HEK293 (cell line): Measurements from ENCODE around the gene ANKRD36C.
"Not testable (repeated sequence)": the region's sequence is repeated elsewhere in the genome, so short reads cannot be mapped to it uniquely, and the experiment has no call there.

ENCODE experiments used
- CTCF ChIA-PET: fragments of 350-600 bp; formaldehyde crosslinking; extraction: SDS; loops from one replicate; lab custom pipeline; 2021; ENCODE audit warnings: antibody characterized with exemption; lab: Yijun Ruan, JAX
- POLR2A ChIA-PET: fragments of 300-600 bp; formaldehyde crosslinking; extraction: SDS; loops from one replicate; lab custom pipeline; 2020; ENCODE audit warnings: antibody characterized with exemption, inconsistent platforms; lab: Yijun Ruan, JAX
- H3K27ac ChIP-seq: fragments of 200-500 bp; sonication (Bioruptor generic); 2 replicates; pipeline ENCODE4 v1.5.1; 2014; ENCODE audit warnings: low read depth, low read length, control low read depth, inconsistent platforms; ENCODE audit errors: extremely low read depth
- H3K36me3 ChIP-seq, 2 experiments: fragments of 200-500 bp in 1 of 2; sonication (Bioruptor generic) in 1 of 2; 1 replicate in 1 of 2; 2 replicates in 1 of 2; pipeline ENCODE4 v1.5.1; 2014 to 2017; ENCODE audit warnings: inconsistent platforms in 2 of 2, low read length in 2 of 2; ENCODE audit not compliant: control insufficient read depth in 2 of 2, insufficient read depth in 1 of 2
- H3K4me1 ChIP-seq: fragments of 200-500 bp; sonication (Bioruptor generic); 2 replicates; pipeline ENCODE4 v1.5.1; 2014; ENCODE audit warnings: mild to moderate bottlenecking, low read length, inconsistent platforms; ENCODE audit not compliant: control insufficient read depth, insufficient read depth
- H3K4me3 ChIP-seq: 2 replicates; pipeline ENCODE4 v1.5.1; 2011; ENCODE audit warnings: low read depth, mild to moderate bottlenecking, control low read depth, low read length, moderate library complexity
- H3K9me3 ChIP-seq: fragments of 200-500 bp; sonication (Bioruptor generic); 2 replicates; pipeline ENCODE4 v1.5.1; 2014; ENCODE audit warnings: low read depth, low read length, inconsistent platforms; ENCODE audit not compliant: control insufficient read depth, insufficient read depth
- ZNF624 ChIP-seq: fragments of 450-650 bp; formaldehyde crosslinking; IDR thresholded peaks from 2 replicates; pipeline ENCODE4 v1.5.1; 2017; ENCODE audit warnings: missing biosample characterization, missing genetic modification characterization

Gene ANKRD36C

DNA sequence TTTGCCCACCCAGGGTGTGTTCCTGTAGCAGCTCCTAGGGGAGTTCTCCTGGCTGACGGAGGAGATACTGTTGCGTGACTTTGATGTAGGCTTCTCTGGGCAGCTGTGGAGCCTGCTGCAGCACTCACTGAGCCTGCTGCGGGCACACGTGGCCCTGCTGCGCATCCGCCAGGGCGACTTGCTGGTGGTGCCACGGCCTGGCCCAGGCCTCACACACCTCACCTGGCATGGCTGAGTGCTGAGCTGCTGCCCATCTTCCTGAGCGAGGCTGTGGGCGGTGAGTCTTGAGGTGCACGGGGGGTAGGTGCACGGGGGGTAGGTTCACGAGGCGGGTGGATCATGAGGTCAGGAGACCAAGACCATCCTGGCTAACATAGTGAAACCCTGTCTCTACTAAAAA is 191.7 kb downstream of the ANKRD36C start (continued):
- TF ChIP-seq ZNF624 (tag by site-specific recombination): no peak

DNA sequence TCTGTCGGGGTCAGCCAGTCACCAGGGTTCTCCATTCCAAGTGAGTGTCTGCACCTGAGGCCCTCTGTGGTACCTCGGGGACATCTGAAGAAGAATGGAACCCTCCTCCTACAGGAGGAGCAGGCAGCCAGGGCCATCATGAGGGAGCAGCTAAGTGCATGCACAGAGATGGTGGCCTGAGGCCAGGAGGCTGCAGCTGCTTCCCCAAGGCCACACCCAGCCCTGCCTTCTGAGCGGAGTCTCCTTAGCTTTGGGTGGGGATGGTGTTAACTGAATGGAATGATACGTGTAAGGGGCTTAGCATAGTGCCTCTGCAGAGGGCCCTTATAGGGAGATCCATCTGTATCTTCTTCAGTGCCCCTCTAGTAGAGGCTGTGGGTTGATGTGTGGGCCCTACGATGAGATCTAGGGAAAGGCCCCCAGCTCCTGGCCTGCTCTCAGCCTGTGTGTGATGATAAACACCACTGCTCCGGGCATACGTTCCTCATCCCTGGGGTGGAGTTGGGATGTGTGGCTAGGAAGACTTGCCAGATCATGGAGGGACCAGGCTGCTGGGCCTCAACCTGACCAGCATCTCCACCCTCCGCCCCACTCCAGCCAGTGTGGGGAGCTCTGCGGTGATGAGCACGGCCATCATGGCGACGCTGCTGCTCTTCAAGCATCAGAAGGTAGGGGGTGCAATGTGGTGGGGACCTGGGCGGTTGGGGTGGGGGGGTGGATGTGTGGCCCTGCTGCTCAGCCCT is 192.3 kb downstream of the ANKRD36C start:
- H3K4me3 ChIP-seq, H3K4me1 ChIP-seq, H3K36me3 ChIP-seq, CTCF ChIA-PET, POLR2A ChIA-PET, H3K27ac ChIP-seq, H3K9me3 ChIP-seq: not testable (repeated sequence)

DNA sequence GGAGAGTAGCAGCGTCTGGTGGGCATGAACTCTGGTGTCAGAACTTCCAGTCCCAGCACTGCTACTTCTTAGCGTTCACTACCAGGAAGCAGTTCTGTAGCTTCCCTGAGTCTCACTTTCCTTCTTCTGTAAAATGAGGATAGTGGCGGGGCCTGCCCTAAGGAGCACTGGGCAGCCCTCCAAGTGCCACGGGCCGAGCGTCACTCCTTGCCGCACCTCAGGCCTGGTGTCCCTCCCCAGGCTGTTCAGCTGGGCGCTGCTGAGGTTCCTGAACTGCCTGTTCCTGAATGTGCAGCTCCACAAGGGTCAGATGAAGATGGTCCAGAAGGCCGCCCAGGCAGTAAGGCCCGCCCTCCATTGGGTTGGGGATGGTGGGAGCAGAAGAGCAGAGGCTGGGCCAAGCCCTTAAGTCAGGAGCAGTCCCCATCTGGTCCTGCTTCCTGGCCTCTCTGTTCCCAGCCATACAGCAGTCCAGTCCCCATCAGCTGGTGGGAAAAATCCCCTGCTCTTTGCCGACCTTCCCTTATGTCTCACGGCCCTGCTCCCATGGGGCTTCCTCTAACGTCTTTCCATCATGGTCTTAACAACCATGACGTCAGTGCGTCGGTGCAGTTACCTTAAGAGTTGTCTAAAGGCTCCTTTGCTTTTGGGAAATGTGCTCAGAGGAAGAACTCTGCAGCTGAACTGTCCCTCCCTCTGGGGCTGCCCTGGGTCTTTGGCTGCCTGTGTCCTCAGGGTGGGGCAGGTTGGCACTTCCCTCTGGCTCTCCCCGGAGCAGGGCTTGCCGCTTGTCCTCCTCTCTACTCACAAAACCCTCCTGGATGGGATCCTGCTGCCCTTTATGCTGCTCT is 195.2 kb downstream of the ANKRD36C start:
- CTCF ChIA-PET, POLR2A ChIA-PET, H3K36me3 ChIP-seq, H3K27ac ChIP-seq, H3K4me3 ChIP-seq, H3K9me3 ChIP-seq, H3K4me1 ChIP-seq: not testable (repeated sequence)

DNA sequence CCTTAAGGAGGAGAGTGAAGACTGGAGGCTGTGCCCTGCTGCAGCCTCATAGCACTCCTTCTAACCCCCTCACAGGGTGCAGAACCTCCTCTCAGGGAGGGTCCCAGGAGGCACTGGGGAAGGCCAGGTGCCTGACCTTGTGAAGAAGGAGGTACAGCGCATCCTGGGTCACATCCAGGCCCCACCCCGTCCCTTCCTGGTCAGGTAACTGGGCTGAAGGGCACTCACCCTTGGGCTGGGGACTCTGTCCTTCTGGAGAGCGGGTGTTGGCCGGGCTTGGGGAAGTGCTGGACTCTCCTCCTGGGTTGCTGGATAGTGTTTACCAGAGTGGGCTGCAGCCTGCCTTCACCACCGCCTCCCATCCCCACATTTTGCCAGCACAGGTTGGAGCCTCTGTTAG is 197.7 kb downstream of the ANKRD36C start:
- H3K36me3 ChIP-seq, POLR2A ChIA-PET, H3K27ac ChIP-seq, H3K4me3 ChIP-seq, CTCF ChIA-PET, H3K4me1 ChIP-seq, H3K9me3 ChIP-seq: not testable (repeated sequence)

DNA sequence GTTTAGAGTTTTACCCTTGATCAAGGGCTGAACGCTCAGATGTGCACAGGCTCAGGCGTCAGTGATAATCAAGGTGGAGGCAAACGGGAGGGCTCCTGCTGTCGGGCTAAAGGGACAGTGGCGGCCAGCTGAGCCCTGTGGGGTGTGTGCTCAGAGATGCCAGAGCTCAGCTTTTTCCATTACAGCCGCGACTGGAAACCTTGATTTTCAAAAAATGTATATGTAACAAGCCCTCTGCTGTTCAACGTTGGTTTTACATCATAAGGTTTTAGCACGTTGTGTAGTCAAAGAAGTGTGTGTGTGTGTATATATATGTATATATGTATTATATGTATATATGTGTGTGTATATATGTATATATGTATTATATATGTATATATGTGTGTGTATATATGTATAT is 201.4 kb downstream of the ANKRD36C start:
- CTCF ChIA-PET, H3K9me3 ChIP-seq, H3K4me1 ChIP-seq, H3K27ac ChIP-seq, H3K36me3 ChIP-seq, POLR2A ChIA-PET, H3K4me3 ChIP-seq: not testable (repeated sequence)

DNA sequence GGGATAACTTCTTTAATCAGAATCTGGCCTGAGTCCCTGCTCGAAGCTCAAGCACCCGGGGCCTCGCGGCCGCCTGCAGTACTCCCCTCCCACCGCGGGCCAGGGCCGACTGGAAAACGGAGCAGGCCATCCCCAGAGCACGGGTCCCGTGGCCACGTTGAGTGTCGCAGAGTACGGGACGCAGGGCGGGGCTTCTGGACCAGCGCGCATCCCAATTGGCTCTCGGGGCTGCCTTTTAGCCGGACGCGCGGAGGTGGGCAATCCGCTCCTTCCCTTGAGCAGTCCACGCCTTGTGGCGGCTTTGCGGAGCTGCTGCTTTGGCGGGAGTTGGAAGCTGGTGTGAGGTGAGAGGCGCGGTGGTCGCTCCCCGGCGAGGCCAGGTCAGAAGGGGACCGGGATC is 202.2 kb downstream of the ANKRD36C start:
- CTCF ChIA-PET, POLR2A ChIA-PET, H3K4me3 ChIP-seq, H3K36me3 ChIP-seq, H3K4me1 ChIP-seq, H3K9me3 ChIP-seq, H3K27ac ChIP-seq: not testable (repeated sequence)

DNA sequence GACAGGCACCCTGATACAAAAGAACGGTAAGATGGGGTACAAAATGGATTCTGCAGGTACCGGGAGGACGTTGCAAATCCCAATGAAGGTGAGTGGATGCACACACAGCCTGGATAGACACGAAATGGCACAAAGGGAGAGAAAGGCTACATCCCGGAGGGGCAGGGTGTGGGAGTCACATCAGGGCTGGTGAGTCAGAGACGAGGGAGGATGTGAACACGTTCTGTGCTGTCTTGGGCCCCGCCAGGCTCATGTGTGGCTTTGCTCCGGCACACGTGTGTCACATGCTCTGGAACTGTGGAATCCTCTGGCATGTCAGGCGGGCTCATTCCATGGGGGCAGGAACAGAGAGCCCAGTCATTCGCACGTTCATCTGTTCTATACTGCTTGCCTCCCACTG is 203.0 kb downstream of the ANKRD36C start:
- H3K4me3 ChIP-seq, H3K36me3 ChIP-seq, H3K27ac ChIP-seq, POLR2A ChIA-PET, H3K9me3 ChIP-seq, CTCF ChIA-PET, H3K4me1 ChIP-seq: not testable (repeated sequence)
